Erythroblast (primary cell): ENCODE results near the gene PCDHB13.
A peak's percentile ranks its signal among the peaks of the same experiment; 100 is the strongest.
"Not testable (repeated sequence)": the region's sequence is repeated elsewhere in the genome, so short reads cannot be mapped to it uniquely, and the experiment has no call there.

Experiments
- DNase-seq, 2 experiments: peaks; one replicate each; lab custom pipeline; 2025; lab: John Stamatoyannopoulos, UW
- GATA1 ChIP-seq: IDR thresholded peaks from 2 replicates; pipeline ENCODE4 v1.6.1; 2011; ENCODE audit warnings: low read depth, mild to moderate bottlenecking, control low read depth, low read length, moderate library complexity
- POLR2A ChIP-seq: IDR thresholded peaks from 2 replicates; pipeline ENCODE4 v1.6.1; 2011; ENCODE audit warnings: mild to moderate bottlenecking, low read length

Gene PCDHB13

GRCh38 chr5:141213656-141214339 is at the start of gene PCDHB13:
Gene PCDHB13, plus strand, starts transcription at chr5:141213919. Its CDS starts 205 bp downstream, at chr5:141214124.
- DNase-seq: peak; percentile 1 to 32

- DNase-seq: peak in 1 of 2 experiments; percentile 23
Observed at GRCh38 chr5:141172381-141173204, 41.1 kb upstream of the PCDHB13 start, which contains the start of gene PCDHB7. Gene PCDHB7, plus strand, starts transcription at chr5:141172644. Its CDS starts 192 bp downstream, at chr5:141172836.

GRCh38 chr5:141174291-141175104 is 39.2 kb upstream of the PCDHB13 start:
- DNase-seq: not testable (repeated sequence)

More at GRCh38 chr5:141172381-141173204, 41.1 kb upstream of the PCDHB13 start, which contains the start of gene PCDHB7:
- TF ChIP-seq POLR2A (no peak), GATA1 (no peak)

- DNase-seq: no peak
- TF ChIP-seq POLR2A (no peak), GATA1 (no peak)
Observed at GRCh38 chr5:141175933-141176332, 37.8 kb upstream of the PCDHB13 start.

- not testable (repeated sequence) for DNase-seq
Observed at GRCh38 chr5:141177577-141178191, 36.0 kb upstream of the PCDHB13 start, which contains the start of gene PCDHB8. Gene PCDHB8, plus strand, starts transcription at chr5:141177790. Its CDS starts 245 bp downstream, at chr5:141178035.

- DNase-seq: not testable (repeated sequence)
Observed at GRCh38 chr5:141179371-141179770, 34.3 kb upstream of the PCDHB13 start.

- DNase-seq: not testable (repeated sequence)
Observed at GRCh38 chr5:141179876-141180275, 33.8 kb upstream of the PCDHB13 start.

- TF ChIP-seq POLR2A (no peak), GATA1 (no peak)
- DNase-seq: no peak
Observed at GRCh38 chr5:141180313-141180712, 33.4 kb upstream of the PCDHB13 start.

- peak in 1 of 2 experiments; percentile 3 for DNase-seq
- TF ChIP-seq GATA1: no peak
- no peak for TF ChIP-seq POLR2A
Observed at GRCh38 chr5:141182248-141182647, 31.5 kb upstream of the PCDHB13 start, which contains the start of gene PCDHB16. Gene PCDHB16, plus strand, starts transcription at chr5:141182387. Its CDS starts 173 bp downstream, at chr5:141182560.

- DNase-seq: not testable (repeated sequence)
Observed at GRCh38 chr5:141184117-141184855, 29.4 kb upstream of the PCDHB13 start.

GRCh38 chr5:141186897-141187512 is 26.7 kb upstream of the PCDHB13 start, which contains the start of gene PCDHB9:
Gene PCDHB9, plus strand, starts transcription at chr5:141187161. Its CDS starts 158 bp downstream, at chr5:141187319.
- peak in 1 of 2 experiments; percentile 4 for DNase-seq
- TF ChIP-seq GATA1: no peak
- TF ChIP-seq POLR2A: no peak

- not testable (repeated sequence) for DNase-seq
Observed at GRCh38 chr5:141188682-141189081, 25.0 kb upstream of the PCDHB13 start.

- DNase-seq: not testable (repeated sequence)
Observed at GRCh38 chr5:141189131-141189530, 24.6 kb upstream of the PCDHB13 start.
